GM21447 (cell line): ENCODE data around the gene UBR7.
"Not testable (repeated sequence)": the region's sequence is repeated elsewhere in the genome, so short reads cannot be mapped to it uniquely, and the experiment has no call there.

Source experiments
- ATAC-seq: cut with Tn5 transposase; IDR thresholded peaks from one replicate; pipeline ENCODE4 v1.9.1; 2021; ENCODE audit not compliant: unreplicated experiment

The UBR7 gene

GRCh38 chr14:93195316-93195999 is 11.6 kb upstream of the UBR7 start:
- ATAC-seq = no peak

- no peak for ATAC-seq
Observed at GRCh38 chr14:93199031-93199430, 8.0 kb upstream of the UBR7 start.

GRCh38 chr14:93200553-93200952 is 6.5 kb upstream of the UBR7 start:
- ATAC-seq = no peak

- no peak for ATAC-seq
Observed at GRCh38 chr14:93201155-93201704, 5.8 kb upstream of the UBR7 start.

GRCh38 chr14:93207468-93208308 is 632 bp downstream of the UBR7 start:
- ATAC-seq = peak; percentile 47

GRCh38 chr14:93212432-93212831 is 5.4 kb downstream of the UBR7 start:
- ATAC-seq = peak; percentile 61

- no peak for ATAC-seq
Observed at GRCh38 chr14:93214598-93214997, 7.5 kb downstream of the UBR7 start.

- ATAC-seq = no peak
Observed at GRCh38 chr14:93219103-93219726, 12.2 kb downstream of the UBR7 start.

GRCh38 chr14:93220509-93220908 is 13.5 kb downstream of the UBR7 start:
- ATAC-seq = no peak

GRCh38 chr14:93223565-93223964 is 16.5 kb downstream of the UBR7 start:
- no peak for ATAC-seq

- no peak for ATAC-seq
Observed at GRCh38 chr14:93228550-93228949, 21.5 kb downstream of the UBR7 start.

GRCh38 chr14:93230539-93230938 is 23.5 kb downstream of the UBR7 start:
- ATAC-seq = no peak

GRCh38 chr14:93231129-93231979 is 24.3 kb downstream of the UBR7 start:
- no peak for ATAC-seq

- no peak for ATAC-seq
Observed at GRCh38 chr14:93232159-93232558, 25.1 kb downstream of the UBR7 start.

GRCh38 chr14:93233078-93233477 is 26.0 kb downstream of the UBR7 start:
- ATAC-seq = not testable (repeated sequence)

- no peak for ATAC-seq
Observed at GRCh38 chr14:93234798-93235197, 27.7 kb downstream of the UBR7 start.

GRCh38 chr14:93239869-93240677 is 33.0 kb downstream of the UBR7 start:
- ATAC-seq = no peak

GRCh38 chr14:93240678-93241000 is 33.6 kb downstream of the UBR7 start:
- no peak for ATAC-seq

- ATAC-seq = no peak
Observed at GRCh38 chr14:93245764-93246420, 38.8 kb downstream of the UBR7 start.

- no peak for ATAC-seq
Observed at GRCh38 chr14:93246534-93246933, 39.5 kb downstream of the UBR7 start.
